HG03159 (cell line): ENCODE results near the gene POLA2.

Experiments used
- ATAC-seq: cut with Tn5 transposase; IDR thresholded peaks from one replicate; pipeline ENCODE4 v1.9.1; 2021; ENCODE audit warnings: mild to moderate bottlenecking, moderate library complexity; ENCODE audit not compliant: unreplicated experiment

Gene POLA2

DNA sequence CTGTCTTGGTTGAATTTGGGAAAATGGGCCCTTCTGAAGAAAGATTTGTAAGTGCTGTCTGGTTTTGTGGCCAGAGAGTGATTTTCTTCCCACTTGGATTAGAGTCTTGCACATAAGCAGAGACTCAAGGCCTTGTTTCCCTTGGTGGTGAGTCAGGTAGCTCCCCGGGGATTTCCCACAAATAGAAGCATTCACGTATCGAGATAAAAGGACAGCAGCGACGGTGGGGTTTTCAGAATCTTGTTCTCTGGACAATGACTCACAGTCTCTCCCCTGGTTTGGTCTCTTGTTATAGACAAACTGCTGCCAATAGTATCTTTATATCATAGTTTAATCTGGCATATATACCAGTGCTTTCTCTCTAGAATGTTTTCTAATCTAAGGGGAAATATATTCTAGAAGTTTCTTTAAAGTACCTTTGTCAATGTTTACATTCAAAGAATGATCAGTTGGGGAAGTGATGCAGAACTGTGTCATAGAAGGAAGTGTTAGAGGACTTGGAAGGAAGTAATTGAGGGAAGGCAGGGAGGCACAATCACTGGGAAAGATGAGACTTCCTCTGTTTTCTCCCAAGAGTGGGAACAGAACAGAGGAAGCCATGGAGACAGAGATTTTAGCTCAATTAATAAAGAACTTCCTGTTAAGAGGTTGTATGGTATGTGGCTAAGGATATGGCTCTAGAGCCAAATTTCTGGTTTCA lies 18.1 kb downstream of the POLA2 start:
- no peak for ATAC-seq

DNA sequence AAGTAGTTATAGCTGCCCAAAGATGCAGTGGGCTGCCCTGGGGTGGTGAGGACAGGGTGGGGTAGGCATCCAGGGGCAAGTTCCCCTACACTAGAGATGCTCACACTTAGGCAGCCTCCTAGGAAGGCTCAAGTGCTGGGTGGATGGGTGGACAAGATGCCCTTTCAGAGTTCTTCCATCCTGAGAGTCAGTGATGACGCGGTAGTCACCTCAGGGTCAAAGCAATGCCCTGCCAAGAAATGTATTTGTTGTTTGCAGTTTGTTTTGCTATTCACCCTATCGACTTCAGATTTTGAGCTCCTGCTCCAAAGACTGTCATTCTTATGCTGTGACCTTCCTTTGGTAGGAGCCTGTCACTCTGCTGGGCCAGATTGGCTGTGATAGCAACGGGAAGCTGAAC lies 18.9 kb downstream of the POLA2 start:
- ATAC-seq, result no peak

DNA sequence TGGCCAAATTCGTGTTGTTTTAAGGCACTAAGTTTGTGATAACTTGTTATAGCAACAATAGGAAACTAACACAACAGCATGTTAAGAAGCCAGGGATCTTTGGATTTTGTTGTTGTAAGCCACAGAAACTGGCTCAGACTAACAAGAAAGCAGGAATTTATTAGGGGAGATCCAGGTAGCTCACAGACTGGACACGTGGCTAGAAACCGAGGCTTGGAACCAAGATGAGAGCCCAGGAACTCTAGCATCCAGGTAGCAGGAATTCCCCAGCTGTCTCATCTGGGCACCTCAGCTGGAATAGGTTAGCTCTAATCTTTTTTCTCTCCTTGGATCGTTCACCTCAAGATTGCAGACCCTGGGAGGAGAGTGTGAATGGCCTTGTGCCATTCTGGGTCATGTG lies 24.9 kb downstream of the POLA2 start:
- ATAC-seq, result no peak

DNA sequence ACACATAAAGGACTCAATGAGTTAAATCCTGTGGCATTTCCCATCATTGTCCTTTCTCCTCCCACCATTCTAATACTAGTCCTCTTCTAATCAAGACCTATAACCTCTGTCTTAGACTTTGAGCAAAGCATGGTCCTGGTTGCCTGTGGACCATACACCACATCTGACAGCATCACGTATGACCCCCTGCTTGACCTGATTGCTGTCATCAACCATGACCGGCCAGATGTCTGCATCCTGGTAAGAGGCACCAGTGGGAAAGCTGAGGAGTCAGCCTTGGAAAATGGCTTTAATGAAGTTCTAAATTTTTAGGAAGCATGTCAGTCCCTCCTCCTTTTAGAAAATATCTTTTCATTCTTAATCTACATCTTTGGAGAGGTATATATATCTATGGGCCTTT lies 25.8 kb downstream of the POLA2 start:
- ATAC-seq, result no peak

DNA sequence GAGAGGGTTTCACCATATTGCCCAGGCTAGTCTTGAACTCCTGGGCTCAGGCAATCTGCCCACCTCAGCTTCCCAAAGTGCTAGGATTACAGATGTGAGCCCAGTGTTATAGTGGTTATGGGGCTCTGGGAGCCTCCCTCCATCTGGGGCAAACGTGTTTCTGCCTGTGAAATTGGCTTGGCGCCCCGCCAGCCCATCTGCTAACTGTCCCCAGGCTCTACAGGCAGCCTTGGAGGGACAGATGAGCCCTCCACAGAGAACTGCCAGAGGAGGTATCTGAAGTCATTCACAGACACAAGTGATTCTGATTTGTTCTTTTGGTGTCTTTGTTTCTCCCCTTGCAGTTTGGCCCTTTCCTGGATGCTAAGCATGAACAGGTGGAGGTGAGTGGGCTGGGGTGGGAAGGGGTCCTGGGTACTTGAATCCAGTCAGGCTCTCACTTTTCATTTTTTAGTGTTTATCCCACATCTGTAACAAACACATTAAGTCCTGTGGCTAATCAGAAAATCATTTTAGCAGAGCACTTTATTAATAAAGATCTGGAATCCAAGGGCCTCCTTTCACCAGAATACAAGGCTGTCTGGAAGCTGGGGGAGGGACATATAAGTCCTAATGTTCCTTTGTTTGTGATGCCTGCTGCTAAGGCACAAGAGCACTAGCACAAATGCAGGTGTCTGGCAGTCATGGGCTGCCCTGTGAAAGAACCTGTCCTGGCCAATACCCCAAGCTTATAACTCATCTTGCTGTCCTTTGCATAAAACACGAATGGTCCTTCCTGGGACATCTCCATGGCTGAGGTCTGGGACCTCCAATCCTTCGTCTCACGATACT lies 27.2 kb downstream of the POLA2 start:
- ATAC-seq, result no peak

DNA sequence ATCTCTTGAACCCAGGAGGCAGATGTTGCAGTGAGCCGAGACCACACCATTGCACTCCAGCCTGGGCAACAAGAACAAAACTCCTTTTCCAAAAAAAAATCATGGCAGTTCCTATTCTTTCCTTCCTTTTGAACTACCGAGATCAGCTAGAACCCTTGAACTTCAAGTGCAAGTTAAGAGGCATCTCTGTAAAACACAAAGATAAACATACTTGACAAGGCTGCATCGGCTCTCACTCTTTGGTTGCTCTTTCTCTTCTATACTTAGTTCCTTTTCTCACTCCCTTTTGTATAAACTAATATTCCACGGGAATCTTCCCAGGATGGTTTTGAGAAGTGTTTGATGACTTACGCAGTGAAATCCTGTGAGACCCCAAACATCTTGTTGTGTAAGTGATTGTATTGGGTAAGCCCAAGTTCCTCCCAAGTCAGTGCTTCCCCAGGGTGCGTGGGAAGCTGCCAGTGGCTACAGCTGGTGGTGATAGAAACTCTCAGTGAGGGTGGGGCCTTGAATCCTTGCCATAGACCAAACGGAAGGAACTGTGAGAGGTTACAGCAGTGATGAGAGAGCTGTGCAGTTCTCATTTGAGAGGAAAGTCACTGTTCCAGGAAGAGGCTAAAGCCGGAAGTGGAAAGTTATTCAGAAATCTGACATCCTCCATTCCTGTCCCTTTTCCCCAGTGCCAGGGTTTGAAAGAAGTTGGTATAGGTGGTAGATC lies 28.8 kb downstream of the POLA2 start:
- no peak for ATAC-seq

DNA sequence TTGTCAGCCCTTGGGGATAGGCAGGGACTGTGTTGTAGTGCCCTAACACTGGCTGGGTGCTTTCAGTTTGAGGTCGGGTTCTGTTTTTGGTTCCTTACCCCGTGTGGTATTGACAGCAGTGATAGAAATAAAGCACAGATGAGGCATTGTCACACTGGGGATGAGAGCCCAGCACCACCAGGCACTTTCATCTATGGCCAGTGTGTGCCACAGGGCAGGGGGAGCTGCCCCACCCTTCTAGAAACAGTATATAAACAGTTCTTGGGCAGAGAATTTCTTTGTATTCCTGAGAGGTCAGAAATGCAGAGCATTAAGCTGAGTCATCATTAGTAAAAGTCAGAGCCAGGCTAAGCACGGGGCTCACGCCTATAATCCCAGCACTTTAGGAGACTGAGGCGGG lies 29.9 kb downstream of the POLA2 start:
- ATAC-seq, result no peak

DNA sequence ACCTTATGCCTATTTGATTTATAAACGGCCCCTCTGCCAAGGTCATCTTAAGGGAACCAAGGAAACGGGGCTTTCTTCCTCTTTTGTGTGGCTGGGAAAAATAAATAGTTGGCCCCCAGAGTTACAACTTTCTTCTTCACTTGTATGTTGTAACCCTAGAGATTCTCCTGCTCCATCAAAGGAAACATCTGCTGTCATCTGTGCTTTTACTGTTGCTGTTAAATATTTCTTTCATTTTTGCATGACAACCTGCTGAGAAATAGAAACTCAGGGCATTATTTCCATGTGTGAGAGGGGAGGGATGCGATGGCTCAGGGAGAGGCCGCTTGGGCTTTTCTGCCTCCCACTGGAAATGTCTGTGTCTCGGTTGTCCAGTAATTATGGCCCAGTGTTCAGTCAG lies 31.1 kb downstream of the POLA2 start:
- no peak for ATAC-seq

DNA sequence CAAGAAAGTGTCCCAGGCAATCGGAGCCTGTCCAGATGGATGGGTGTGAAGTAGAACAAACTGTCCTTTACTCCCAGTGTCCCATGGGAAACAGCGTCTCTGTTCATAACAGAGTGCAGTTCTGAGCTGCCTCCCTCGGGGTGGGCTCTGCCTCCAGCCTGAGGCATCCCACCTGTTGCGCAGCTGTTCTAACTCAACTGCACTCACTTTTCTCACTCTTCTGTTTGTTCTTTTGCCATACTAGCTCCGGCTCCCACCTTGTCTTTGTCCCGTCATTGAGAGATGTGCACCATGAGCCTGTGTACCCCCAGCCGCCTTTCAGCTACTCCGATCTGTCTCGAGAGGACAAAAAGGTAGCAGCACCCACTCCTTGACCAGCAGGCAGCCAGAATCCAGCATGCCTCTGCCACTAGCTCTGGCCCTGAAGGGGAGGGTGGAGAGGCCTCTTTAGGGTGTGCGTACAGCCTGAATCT lies 32.2 kb downstream of the POLA2 start:
- ATAC-seq, result no peak

DNA sequence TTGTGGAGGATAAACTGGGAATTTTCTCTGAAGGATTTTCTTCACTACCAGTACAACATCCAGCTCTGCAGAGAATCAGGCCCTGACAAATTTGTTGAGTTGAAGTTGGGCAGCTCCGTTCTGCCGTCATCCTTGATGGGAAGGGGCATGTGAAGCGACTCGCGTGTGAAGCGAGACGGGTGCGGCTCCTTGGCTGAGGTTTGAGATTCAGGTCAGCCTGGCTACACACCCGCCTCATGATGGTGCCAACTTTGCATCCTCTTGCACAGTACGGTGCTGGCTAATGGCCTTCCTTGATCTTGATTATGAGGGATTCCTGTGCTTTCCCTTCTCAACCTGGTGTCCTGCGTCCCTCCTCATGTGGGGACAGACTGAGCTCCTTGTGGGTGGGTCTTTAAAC lies 33.2 kb downstream of the POLA2 start:
- ATAC-seq, result no peak

DNA sequence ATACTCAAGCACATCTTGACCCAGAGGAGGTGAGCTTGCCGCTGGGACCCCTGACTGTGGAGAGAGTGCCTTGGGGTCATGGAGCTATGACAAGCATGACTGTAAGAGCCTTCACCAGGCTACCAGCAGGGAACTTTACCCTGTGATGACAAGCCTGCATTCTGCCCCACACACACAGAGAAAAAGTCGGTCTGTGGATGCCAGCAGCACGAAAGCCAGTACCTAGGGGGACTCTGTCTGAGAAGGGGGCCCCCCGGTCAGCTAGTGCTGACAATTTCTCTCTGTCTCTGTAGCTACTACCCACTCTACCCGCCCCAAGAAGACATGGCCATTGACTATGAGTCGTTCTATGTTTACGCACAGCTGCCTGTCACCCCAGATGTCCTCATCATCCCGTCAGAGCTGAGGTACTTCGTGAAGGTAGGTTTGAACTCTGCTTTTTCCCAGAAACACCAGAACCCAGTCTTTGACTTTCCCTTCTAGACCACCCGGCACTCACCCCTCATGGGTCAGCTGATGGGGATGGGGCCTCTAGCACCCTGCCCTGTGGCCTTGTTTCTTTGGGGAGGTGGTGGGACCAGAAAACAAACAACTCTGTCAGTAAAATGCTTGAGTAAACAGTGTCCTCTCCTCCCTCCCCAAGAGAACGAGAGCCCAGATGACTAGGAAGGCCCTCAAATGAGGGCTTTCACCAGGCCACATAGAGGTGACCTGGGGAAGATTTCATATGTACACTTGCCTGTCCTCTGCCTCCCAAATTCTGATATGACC lies 34.0 kb downstream of the POLA2 start:
- no peak for ATAC-seq

DNA sequence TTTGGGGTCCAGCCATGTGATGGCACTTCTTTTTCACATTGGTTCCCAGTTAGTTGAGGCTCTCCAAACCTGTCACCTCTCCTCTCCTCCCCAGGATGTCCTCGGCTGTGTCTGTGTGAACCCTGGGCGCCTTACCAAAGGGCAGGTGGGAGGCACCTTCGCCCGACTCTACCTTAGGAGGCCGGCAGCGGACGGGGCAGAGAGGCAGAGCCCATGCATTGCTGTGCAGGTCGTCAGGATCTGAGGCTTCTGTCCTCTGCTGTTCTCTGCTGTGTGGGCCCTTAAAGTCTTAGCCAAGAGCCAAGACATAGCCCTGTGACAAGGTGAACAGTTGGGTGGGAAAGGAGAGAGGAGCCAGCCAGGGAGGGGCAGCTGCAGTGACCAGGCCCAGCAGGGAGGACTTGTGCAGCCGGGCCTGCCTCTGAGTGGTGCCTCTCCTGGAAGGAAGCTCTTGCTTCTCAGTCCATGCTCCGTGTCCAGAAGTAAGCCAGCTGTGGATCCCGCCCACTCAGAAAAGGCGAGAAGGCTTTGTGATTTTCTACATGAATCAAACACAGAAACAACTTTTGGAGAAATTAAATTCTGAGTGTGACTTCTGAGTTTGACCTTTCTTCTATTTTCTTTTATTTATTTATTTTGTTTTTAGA lies 35.4 kb downstream of the POLA2 start:
- ATAC-seq, result no peak

DNA sequence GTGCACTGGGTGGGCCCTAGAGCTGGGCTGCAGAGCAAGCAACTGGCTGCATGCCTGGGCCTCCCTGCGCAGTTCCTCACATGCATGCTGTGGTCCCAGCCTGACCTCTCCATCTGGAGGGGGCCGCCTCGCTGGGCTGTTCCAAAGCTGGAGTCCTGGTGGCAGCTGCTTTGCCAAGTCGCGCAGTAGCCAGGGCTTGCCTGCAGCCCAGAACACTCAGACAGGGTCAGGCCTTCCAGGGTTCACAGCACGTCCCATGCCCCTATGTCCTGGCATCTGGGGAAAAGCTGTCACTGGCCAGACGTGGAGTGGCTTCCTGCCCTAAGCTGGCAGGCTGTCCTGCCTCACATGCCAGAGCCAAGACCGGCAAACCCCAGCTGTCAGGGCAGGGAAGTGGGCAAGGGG lies 36.4 kb downstream of the POLA2 start:
- no peak for ATAC-seq

DNA sequence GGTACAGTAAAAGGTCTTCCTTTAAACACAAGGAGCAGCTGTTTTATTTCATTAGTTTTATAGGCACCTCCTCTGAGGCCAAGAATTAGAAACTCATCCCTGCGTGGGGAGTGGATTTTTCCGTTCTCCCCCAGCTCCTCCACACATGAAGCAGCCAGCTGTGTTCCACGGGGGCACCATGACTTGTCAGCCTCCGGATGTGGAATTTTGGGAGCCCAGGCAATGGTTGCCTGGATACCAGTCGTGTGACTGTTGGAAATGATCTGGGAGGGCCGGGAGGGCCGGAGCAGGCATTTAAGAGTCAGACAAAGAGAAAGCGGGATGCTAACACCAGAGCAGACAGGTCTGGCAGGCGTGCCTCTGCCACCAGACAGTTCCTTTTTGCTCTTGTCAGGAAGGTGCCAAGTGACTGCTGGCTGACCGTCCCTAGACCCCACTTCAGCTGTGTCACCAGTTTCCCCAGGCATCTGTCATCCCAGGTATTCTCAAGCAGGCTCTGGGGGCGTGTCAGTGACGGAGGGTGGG lies 37.0 kb downstream of the POLA2 start:
- ATAC-seq, result no peak

DNA sequence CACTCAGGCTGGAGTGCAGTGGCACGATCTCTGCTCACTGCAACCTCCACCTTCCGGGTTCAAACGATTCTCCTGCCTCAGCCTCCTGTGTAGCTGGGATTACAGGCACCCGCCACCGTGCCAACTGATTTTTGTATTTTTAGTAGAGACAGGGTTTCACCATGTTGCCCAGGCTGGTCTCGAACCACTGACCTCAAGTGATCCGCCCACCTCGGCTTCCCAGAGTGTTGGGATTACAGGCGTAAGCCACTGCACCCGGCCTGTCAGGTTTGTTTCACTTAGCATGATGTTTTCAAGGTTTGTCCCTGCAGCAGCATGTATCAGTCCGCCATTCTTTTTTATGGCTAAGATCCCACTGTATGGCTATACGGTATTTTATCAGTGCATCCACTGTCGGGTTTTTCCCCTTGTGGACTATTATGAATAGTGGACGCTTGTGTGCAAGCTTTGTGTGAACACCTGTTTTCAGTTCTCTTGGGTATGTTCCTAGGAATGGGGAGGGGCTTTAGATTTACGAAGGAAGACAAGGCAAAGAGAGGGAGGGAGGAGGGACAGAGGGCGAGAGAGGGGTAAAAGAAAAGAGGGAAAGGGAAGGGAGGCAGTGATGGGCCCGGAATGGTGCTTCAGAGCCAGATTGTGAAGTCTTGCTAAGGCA lies 39.0 kb downstream of the POLA2 start:
- no peak for ATAC-seq

DNA sequence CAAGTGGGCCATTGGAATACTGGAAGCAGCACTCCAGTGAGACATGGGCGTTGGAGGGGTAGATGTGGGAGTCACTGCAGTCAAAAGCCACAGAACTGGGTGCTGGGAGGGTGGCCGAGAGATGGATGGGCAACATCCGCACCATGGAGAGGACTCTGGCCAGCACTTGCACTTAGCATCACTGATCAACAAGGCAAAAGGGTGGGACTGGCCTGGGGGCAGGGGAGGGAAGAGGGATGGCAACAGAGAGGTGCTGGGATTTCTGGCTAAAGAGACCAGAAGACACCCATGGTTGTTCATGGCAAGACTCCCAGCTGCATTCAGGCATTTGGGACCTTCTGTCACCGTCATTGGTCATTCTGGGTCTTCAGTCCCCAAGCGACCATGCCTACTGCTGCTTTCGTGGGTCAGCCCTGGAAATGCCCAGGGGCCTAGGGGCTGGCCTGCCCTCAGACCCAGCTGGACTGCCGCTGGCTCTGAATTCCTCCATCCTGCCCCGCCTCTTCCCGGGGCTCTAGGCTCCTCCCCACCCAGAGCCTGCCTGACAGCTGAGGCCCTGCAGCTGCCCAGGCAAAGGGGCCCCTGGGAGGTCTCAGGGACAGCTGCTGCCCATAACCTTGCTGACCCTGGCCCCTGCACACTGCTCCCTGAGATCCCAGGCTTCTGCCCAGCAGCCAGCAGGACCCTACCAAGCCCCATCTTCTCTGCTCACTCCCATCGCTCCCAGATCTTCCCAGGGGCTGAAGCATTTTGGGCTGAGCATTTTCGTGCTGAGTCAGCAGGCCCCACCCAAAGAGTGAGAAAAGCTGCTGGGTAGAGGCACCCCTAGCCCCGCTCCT lies 39.9 kb downstream of the POLA2 start:
- no peak for ATAC-seq

DNA sequence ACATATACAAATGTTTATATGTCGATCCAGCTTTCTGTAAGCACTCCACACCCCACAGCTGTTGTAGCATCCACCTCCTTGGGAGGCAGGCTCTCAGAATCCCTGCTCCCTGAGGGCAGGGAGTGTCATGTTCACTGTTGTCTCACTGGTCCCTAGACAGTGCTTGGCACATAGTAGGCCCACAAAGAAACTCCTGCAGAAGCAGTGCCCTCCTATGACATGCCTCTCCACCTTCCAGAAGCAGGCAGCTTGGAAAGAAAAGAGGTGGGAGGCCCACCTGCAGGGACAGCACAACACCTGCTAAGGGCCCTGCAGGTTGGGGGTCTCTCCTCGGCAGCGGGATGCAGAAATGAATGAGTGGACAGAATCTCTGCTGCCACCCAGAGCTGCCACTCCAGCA lies 41.8 kb downstream of the POLA2 start:
- no peak for ATAC-seq

DNA sequence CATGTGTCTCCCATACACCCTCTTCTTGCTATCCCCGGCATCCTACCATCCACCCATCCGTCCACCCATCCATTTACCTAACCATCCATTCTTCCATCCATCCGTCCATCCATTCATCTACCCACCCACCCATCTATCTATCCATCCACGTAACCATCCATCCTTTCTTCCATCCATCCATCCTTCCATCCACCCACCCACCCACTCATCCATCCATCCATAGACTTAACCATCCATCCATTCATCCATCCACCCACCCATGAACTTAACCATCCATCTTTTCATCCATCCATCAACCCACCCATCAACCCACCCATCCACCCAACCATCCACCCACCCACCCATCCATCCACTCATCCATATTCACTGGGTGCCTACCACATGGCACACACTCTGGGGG lies 42.3 kb downstream of the POLA2 start:
- no peak for ATAC-seq

DNA sequence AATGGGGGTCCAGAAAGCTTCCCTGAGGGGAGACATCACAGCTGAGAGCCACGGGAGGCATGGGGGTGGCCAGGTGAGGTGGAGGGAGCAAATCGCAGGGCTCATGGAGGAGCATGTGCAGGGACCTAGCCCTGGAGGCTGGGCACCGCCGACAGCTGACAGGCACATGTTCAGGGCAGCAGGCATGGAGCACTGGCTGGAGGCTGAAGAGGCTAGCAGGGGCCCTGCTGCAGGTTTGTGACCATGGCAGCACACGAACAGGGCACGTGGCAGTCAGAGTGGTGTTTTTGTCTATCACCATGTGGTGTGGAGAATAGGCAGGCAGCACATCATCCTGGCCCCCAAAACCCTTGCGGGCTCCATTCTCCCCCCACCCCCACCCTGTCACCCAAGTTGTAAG lies 42.9 kb downstream of the POLA2 start:
- no peak for ATAC-seq
